ENCODE results near the gene BHLHA15.

BHLHA15 gene

GRCh38 chr7:98249106-98249505 is 37.9 kb downstream of the BHLHA15 start:
- no peak for TF ChIP-seq GATA2 (IDR thresholded peaks at IDR 0.05; ENCODE audit: low read depth, low read length)
- no peak for TF ChIP-seq GATA3 (IDR thresholded peaks at IDR 0.05; ENCODE audit: low read depth, low read length)

- TF ChIP-seq GATA2 (IDR thresholded peaks at IDR 0.05; ENCODE audit: low read depth, low read length) (no peak), GATA3 (IDR thresholded peaks at IDR 0.05; ENCODE audit: low read depth, low read length) (no peak)
Measured at GRCh38 chr7:98250789-98251188, 39.5 kb downstream of the BHLHA15 start.

GRCh38 chr7:98251231-98251600 is 40.0 kb downstream of the BHLHA15 start:
- TF ChIP-seq GATA2 (IDR thresholded peaks at IDR 0.05; ENCODE audit: low read depth, low read length) (no peak), GATA3 (IDR thresholded peaks at IDR 0.05; ENCODE audit: low read depth, low read length) (no peak)

GRCh38 chr7:98251601-98252424 is 40.6 kb downstream of the BHLHA15 start, which contains the start of gene TECPR1:
Gene TECPR1, minus strand, starts transcription at chr7:98252232. Its CDS starts 6,086 bp downstream, at chr7:98246146.
- TF ChIP-seq GATA3 (IDR thresholded peaks at IDR 0.05; ENCODE audit: low read depth, low read length), result no peak

GRCh38 chr7:98252425-98253054 is 41.3 kb downstream of the BHLHA15 start:
- TF ChIP-seq GATA2 (IDR thresholded peaks at IDR 0.05; ENCODE audit: low read depth, low read length), result no peak

GRCh38 chr7:98254516-98254915 is 43.3 kb downstream of the BHLHA15 start:
- TF ChIP-seq GATA2 (IDR thresholded peaks at IDR 0.05; ENCODE audit: low read depth, low read length) (no peak), GATA3 (IDR thresholded peaks at IDR 0.05; ENCODE audit: low read depth, low read length) (no peak)

- TF ChIP-seq GATA2 (IDR thresholded peaks at IDR 0.05; ENCODE audit: low read depth, low read length) (no peak), GATA3 (IDR thresholded peaks at IDR 0.05; ENCODE audit: low read depth, low read length) (no peak)
Measured at GRCh38 chr7:98254951-98255610, 43.8 kb downstream of the BHLHA15 start.

- TF ChIP-seq GATA2 (IDR thresholded peaks at IDR 0.05; ENCODE audit: low read depth, low read length), result no peak
- no peak for TF ChIP-seq GATA3 (IDR thresholded peaks at IDR 0.05; ENCODE audit: low read depth, low read length)
Measured at GRCh38 chr7:98256431-98256830, 45.2 kb downstream of the BHLHA15 start.

- TF ChIP-seq GATA2 (IDR thresholded peaks at IDR 0.05; ENCODE audit: low read depth, low read length) (no peak), GATA3 (IDR thresholded peaks at IDR 0.05; ENCODE audit: low read depth, low read length) (no peak)
Measured at GRCh38 chr7:98257701-98258100, 46.5 kb downstream of the BHLHA15 start.
